Measurements from ENCODE around the gene GNPTAB.

Gene GNPTAB

DNA sequence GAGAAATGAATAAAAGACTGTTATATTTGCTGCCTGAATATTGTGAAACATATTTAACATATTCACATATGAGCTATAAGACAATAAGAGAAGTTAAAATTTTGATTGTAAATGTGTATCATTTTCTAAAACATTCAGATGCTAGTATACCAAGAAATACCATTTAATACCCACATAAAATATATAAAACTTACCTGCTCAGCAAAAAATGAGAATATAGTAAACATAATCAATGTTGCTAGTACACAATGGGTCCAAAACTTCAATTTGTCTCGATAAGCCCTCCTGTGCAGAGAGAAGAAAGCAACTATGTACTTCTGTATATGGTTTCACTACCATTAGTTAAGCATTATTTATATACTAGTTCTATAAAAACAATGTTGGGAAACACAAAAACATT lies 81.9 kb downstream of the GNPTAB start:
- Histone ChIP-seq H3K27me3 (no peaks in the 10 kb centered on the region), H3K4me1 (no peaks in the 10 kb centered on the region), H3K36me3 (no peaks in the 10 kb centered on the region), H3K4me3 (ENCODE audit: low read depth, low read length) (no peak overlapping the region), H3K9me3 (no peaks in the 10 kb centered on the region)
- TF ChIP-seq, protein P1, sequence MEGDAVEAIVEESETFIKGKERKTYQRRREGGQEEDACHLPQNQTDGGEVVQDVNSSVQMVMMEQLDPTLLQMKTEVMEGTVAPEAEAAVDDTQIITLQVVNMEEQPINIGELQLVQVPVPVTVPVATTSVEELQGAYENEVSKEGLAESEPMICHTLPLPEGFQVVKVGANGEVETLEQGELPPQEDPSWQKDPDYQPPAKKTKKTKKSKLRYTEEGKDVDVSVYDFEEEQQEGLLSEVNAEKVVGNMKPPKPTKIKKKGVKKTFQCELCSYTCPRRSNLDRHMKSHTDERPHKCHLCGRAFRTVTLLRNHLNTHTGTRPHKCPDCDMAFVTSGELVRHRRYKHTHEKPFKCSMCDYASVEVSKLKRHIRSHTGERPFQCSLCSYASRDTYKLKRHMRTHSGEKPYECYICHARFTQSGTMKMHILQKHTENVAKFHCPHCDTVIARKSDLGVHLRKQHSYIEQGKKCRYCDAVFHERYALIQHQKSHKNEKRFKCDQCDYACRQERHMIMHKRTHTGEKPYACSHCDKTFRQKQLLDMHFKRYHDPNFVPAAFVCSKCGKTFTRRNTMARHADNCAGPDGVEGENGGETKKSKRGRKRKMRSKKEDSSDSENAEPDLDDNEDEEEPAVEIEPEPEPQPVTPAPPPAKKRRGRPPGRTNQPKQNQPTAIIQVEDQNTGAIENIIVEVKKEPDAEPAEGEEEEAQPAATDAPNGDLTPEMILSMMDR (IDR thresholded peaks at IDR 0.05; ENCODE audit: low read depth, low read length): no peak
- no peak for DNase-seq

DNA sequence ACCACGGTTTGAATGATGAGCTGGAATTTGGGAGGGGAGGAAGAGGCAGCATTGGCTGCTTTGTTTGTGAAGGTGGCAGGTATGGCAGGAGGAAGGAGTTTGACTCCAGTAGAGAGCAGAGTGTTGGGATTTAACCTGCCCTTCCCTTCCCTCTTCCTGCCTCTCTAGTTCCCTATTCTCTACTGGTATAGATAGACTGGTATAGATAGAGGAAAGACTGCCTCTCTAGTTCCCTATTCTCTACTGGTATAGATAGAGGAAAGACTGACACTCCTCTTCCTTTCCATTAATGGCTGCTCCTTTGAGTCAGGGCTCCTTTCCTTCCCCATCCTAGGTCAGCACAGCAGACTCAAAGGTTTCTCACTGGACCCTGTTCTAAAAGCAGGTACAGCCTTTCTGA lies 83.1 kb downstream of the GNPTAB start:
- Histone ChIP-seq H3K4me1 (no peaks in the 10 kb centered on the region), H3K27me3 (no peaks in the 10 kb centered on the region), H3K36me3 (no peaks in the 10 kb centered on the region), H3K4me3 (ENCODE audit: low read depth, low read length) (no peak overlapping the region), H3K9me3 (no peaks in the 10 kb centered on the region)
- TF ChIP-seq, protein P1 (IDR thresholded peaks at IDR 0.05; ENCODE audit: low read depth, low read length): no peak
- DNase-seq: no peak

DNA sequence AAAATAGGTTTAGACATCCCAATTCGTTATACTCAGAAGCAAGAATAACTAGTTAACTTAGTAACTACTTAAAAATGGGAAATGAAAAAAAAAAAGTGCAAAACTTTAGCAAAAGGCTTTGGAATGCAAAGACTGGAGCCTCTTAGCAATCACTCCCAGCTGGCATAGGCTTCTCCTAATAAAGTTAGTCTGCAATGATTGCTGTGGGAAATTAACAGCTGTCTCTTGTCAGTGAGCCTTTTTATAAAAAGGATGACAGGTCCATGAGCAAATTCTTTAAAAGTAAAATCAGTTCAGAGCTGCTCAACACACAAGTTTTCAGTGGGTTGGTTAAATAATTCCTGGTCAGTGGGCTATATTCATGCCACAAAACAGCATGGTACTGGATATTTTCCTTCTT lies 84.1 kb downstream of the GNPTAB start:
- Histone ChIP-seq H3K4me3 (ENCODE audit: low read depth, low read length) (no peak overlapping the region), H3K36me3 (no peaks in the 10 kb centered on the region), H3K9me3 (no peaks in the 10 kb centered on the region), H3K27me3 (no peaks in the 10 kb centered on the region), H3K4me1 (no peaks in the 10 kb centered on the region)
- TF ChIP-seq, protein P1 (IDR thresholded peaks at IDR 0.05; ENCODE audit: low read depth, low read length): no peak
- no peak for DNase-seq

DNA sequence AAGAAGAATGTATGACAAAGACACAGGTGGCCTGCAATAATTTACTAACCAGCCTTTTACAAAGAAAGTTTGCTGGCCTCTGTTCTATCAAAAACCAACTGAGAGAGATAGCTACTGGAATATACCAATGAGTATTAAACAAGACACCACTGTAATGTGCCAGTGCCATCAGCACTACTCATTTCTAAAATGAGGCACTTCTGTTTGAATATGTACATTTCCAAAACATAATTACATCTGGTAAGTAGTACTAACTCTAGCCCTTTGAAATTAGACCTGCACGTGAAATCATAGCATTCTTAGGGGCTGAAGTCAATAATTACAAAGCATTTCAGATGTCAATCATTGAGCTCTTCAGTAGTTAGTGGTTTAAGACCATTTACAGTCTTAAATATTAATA lies 84.6 kb downstream of the GNPTAB start:
- TF ChIP-seq, protein P1 (IDR thresholded peaks at IDR 0.05; ENCODE audit: low read depth, low read length): no peak
- DNase-seq: no peak
- Histone ChIP-seq H3K36me3 (no peaks in the 10 kb centered on the region), H3K27me3 (no peaks in the 10 kb centered on the region), H3K4me3 (ENCODE audit: low read depth, low read length) (no peak overlapping the region), H3K9me3 (no peaks in the 10 kb centered on the region), H3K4me1 (no peaks in the 10 kb centered on the region)

DNA sequence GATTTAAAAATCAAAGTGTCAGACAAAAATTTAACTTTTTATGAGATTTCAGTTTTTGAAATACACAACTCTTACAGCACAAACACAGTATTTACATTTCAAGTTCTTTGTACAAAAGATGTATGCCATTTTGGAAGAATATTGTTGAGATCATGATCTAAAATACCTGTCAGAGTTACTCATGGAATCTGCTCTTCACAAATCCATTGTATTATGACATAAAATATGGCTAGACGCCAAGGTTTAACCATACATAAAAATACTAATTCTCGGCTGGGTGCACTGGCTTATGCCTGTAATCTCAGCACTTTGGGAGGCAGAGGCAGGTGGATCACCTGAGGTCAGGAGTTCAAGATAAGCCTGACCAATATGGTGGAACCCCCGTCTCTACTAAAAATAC lies 85.3 kb downstream of the GNPTAB start:
- no peaks in the 10 kb centered on the region for H3K36me3 ChIP-seq
- H3K4me3 ChIP-seq (ENCODE audit: low read depth, low read length): no peak overlapping the region
- DNase-seq: no peak
- TF ChIP-seq, protein P1 (IDR thresholded peaks at IDR 0.05; ENCODE audit: low read depth, low read length): no peak
- H3K4me1 ChIP-seq: no peaks in the 10 kb centered on the region
- H3K9me3 ChIP-seq: no peaks in the 10 kb centered on the region
- no peaks in the 10 kb centered on the region for H3K27me3 ChIP-seq

DNA sequence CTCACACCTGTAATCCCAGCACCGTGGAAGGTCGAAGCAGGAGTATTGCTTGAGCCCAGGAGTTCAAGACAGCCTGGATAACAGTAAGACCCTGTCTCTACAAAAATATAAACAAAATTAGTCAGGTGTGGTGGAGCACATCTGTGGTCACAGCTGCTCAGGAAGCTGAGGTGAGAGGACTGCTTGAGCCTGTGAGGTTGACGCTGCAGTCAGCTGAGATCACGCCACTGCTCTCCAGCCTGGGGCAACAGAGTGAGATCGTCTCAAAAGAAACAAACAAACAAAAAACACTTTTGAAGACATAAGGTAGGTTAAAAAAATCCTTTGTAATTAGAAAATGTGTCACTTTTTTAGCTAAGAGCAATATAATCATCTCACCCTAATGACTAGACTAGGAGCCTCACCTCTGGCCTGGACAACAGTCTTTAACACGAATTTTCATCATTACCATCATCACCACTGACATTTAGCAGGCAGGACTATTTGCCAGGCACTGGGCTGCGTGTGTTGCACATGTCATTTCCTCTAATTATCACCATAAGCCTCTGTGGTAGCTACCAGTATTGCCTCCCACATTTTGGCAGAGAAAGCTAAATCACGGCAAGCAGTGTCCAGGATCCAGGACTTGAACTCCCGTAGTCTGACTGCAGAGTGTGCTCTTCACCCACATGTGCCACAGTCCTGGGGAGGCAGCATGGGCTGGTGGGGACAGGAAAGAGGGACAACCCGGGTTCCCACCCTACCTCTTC lies 86.9 kb downstream of the GNPTAB start:
- H3K36me3 ChIP-seq: no peaks in the 10 kb centered on the region
- TF ChIP-seq, protein P1 (IDR thresholded peaks at IDR 0.05; ENCODE audit: low read depth, low read length): no peak
- DNase-seq: no peak
- no peaks in the 10 kb centered on the region for H3K27me3 ChIP-seq
- no peaks in the 10 kb centered on the region for H3K4me1 ChIP-seq
- no peak overlapping the region for H3K4me3 ChIP-seq (ENCODE audit: low read depth, low read length)
- H3K9me3 ChIP-seq: no peaks in the 10 kb centered on the region

Measured in BE2C (cell line).